ENCODE data around the gene TTLL11.

Gene TTLL11

GRCh38 chr9:121975801-121976277, 117.3 kb downstream of the TTLL11 start:
- Mint-ChIP-seq H3K27ac (no peak overlapping the region), H3K36me3 (peaks cover 6% of the 10 kb centered on the region)

DNA sequence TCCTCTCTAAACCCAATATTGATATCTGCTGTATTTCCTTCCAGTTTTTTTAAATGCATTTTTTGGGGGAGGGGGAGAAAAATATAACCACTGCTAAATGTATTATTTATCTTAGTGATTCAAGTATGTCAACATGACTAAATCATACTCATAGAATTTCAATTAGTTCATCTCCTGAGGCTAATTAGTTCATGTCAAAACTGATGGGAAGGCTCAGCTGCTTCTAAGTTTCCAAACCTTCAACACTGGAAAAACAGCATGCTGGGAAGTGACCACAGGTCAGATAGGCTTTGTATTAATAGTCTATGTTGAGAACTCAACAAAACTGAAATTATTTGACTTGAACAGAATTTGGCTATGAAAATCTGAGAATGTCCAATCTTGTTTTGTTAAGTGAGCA, 118.7 kb downstream of the TTLL11 start:
- H3K9me3 Mint-ChIP-seq: peaks cover 4% of the 10 kb centered on the region
- H3K4me3 Mint-ChIP-seq: no peak overlapping the region
- H3K27me3 Mint-ChIP-seq: no peaks in the 10 kb centered on the region
- no peak overlapping the region for H3K27ac Mint-ChIP-seq
- H3K36me3 Mint-ChIP-seq: peaks cover 7% of the 10 kb centered on the region
- H3K4me1 Mint-ChIP-seq: no peaks in the 10 kb centered on the region

More at GRCh38 chr9:121975801-121976277, 117.3 kb downstream of the TTLL11 start:
- Mint-ChIP-seq H3K4me1 (no peaks in the 10 kb centered on the region), H3K4me3 (no peak overlapping the region), H3K9me3 (peaks cover 3% of the 10 kb centered on the region), H3K27me3 (no peaks in the 10 kb centered on the region)

- H3K27me3 Mint-ChIP-seq: no peaks in the 10 kb centered on the region
- no peak overlapping the region for H3K4me3 Mint-ChIP-seq
- peaks cover 5% of the 10 kb centered on the region for H3K36me3 Mint-ChIP-seq
- H3K27ac Mint-ChIP-seq: no peak overlapping the region
- peaks cover 4% of the 10 kb centered on the region for H3K9me3 Mint-ChIP-seq
- H3K4me1 Mint-ChIP-seq: no peaks in the 10 kb centered on the region
Observed at GRCh38 chr9:121972501-121972981, 120.6 kb downstream of the TTLL11 start.

DNA sequence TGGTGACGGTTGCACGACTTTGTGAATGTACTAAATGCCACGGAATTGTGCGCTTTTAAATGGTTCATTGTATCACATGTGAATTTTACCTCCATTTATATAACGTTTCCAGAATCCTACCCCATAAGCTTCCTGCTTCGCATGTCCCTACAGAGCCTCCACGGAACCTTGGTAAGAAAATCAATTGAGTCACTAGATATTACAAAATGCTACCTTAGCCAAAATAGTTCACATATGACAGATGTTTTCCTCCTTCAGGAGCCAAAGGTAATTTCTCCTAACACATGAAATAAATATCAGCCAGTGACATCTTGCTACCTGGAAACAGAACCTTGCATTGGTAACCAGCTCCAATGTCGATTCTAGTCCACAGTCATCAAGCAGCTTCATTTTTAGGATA, 125.1 kb downstream of the TTLL11 start:
- H3K4me1 Mint-ChIP-seq: no peaks in the 10 kb centered on the region

DNA sequence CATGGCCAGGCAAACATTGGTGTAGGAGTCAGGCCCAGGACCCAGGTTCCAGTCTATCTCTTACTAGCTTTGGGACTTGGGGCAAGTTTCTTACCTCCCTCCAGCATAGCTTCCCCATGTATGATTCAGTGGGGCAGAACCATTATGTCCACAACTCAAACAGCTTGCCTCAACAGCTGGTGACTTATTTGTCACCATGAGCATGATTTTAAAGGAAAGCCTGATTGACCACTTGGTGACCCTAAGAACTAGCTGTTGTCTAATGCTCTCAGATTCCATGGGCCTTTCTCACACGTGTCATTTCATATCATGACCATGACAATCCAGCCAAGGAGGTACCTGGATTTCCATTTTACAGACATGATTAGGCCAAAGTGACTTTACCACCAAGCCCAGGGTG, 126.4 kb downstream of the TTLL11 start:
- H3K27ac Mint-ChIP-seq: no peak overlapping the region
- H3K4me3 Mint-ChIP-seq: no peak overlapping the region
- no peaks in the 10 kb centered on the region for H3K4me1 Mint-ChIP-seq
- H3K36me3 Mint-ChIP-seq: peaks cover 6% of the 10 kb centered on the region
- H3K27me3 Mint-ChIP-seq: no peaks in the 10 kb centered on the region
- H3K9me3 Mint-ChIP-seq: peaks cover 4% of the 10 kb centered on the region

More for the DNA sequence above, 125.1 kb downstream of the TTLL11 start:
- no peaks in the 10 kb centered on the region for H3K27me3 Mint-ChIP-seq
- peaks cover 7% of the 10 kb centered on the region for H3K36me3 Mint-ChIP-seq
- H3K27ac Mint-ChIP-seq: no peak overlapping the region
- no peak overlapping the region for H3K4me3 Mint-ChIP-seq
- H3K9me3 Mint-ChIP-seq: peaks cover 4% of the 10 kb centered on the region

DNA sequence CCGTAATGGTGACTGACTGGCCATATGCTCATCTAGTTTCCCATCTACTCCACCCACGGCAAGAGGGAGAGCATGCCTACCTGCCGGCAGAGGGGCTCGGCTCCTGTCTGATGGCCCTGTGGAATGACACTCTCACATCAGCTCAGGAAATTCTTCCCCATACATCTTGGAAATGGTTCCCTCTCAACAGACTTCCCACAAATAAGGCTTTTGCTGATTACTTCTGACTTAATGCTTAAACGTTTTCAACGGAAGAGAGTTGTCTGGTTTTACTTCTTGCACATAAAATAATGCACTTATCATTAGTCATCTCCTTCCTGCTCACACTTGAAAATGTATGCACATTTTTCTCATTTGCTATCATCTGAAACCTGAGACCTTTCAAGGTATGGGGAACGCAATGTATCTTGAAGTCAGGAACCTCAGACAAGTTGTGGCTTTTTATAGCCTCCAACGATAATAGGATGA, 129.5 kb downstream of the TTLL11 start:
- Mint-ChIP-seq H3K4me1 (no peaks in the 10 kb centered on the region), H3K9me3 (no peaks in the 10 kb centered on the region), H3K27ac (no peak overlapping the region), H3K27me3 (no peaks in the 10 kb centered on the region), H3K4me3 (no peak overlapping the region), H3K36me3 (peaks cover 1% of the 10 kb centered on the region)

- H3K27me3 Mint-ChIP-seq: no peaks in the 10 kb centered on the region
- no peak overlapping the region for H3K27ac Mint-ChIP-seq
- H3K9me3 Mint-ChIP-seq: no peaks in the 10 kb centered on the region
- peaks cover 1% of the 10 kb centered on the region for H3K36me3 Mint-ChIP-seq
- H3K4me3 Mint-ChIP-seq: no peak overlapping the region
- H3K4me1 Mint-ChIP-seq: no peaks in the 10 kb centered on the region
Observed at GRCh38 chr9:121962421-121962820, 130.7 kb downstream of the TTLL11 start.

- no peak overlapping the region for H3K27ac Mint-ChIP-seq
- no peaks in the 10 kb centered on the region for H3K36me3 Mint-ChIP-seq
- no peak overlapping the region for H3K4me3 Mint-ChIP-seq
- no peaks in the 10 kb centered on the region for H3K9me3 Mint-ChIP-seq
- no peaks in the 10 kb centered on the region for H3K27me3 Mint-ChIP-seq
- no peaks in the 10 kb centered on the region for H3K4me1 Mint-ChIP-seq
Observed at GRCh38 chr9:121960665-121961064, 132.4 kb downstream of the TTLL11 start.

- no peak overlapping the region for H3K4me3 Mint-ChIP-seq
- no peaks in the 10 kb centered on the region for H3K36me3 Mint-ChIP-seq
- no peaks in the 10 kb centered on the region for H3K4me1 Mint-ChIP-seq
- no peaks in the 10 kb centered on the region for H3K9me3 Mint-ChIP-seq
- no peak overlapping the region for H3K27ac Mint-ChIP-seq
- no peaks in the 10 kb centered on the region for H3K27me3 Mint-ChIP-seq
Observed at GRCh38 chr9:121958530-121958929, 134.6 kb downstream of the TTLL11 start.

- no peaks in the 10 kb centered on the region for H3K36me3 Mint-ChIP-seq
- H3K27ac Mint-ChIP-seq: no peak overlapping the region
- no peak overlapping the region for H3K4me3 Mint-ChIP-seq
- H3K4me1 Mint-ChIP-seq: no peaks in the 10 kb centered on the region
- no peaks in the 10 kb centered on the region for H3K27me3 Mint-ChIP-seq
- H3K9me3 Mint-ChIP-seq: no peaks in the 10 kb centered on the region
Observed at GRCh38 chr9:121956808-121957207, 136.3 kb downstream of the TTLL11 start.

DNA sequence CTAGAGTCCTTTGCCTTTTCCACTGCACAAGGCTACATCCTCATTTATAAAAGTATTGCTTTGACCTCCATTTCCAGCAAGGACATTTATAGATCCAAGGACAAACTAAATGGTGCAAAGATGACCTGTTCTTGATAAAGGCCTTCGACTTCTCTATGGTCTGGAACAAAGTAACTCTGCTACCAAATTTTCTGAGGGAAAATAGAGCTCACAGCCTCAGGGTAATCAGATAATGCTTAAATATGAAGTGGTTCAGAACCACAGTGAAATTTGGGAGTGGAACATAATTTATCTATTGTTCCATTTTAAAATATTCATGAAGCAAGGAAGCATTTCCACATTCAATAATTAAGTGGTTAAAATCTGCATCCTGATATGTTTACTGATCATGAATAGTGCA, 137.5 kb downstream of the TTLL11 start:
- Mint-ChIP-seq H3K36me3 (no peaks in the 10 kb centered on the region), H3K27ac (no peak overlapping the region), H3K4me3 (no peak overlapping the region), H3K9me3 (no peaks in the 10 kb centered on the region), H3K4me1 (no peaks in the 10 kb centered on the region), H3K27me3 (no peaks in the 10 kb centered on the region)

DNA sequence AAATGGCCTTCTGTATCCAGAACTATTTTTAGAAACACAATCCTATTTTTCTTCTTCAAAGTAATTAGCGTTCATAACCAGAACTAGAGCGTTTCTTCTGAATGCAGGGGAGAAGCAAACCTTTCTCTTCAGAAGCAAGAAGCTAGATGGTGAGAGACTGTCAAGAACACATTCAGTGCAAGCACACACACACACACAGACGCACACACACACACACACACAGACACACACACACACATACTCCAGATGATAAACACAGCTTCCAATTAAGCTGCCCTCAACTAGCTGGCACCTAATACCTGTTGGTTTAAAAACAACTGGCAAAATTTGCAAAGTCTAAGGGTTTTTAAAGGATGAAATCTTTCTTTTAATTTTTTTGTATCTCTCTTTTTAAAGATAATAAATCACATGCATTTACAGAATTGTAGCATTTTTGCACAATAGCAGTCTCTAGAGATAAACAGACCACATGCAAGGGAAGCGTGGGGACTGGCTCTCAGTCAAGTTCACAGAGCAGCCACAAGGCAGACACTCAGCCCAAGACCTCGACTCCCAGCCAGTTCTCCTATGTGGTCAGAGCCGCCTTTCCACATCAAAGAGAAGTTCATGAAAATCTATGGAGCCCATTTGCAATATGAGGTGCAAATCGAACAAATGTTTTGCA, 138.5 kb downstream of the TTLL11 start:
- H3K4me1 Mint-ChIP-seq: no peaks in the 10 kb centered on the region
- no peaks in the 10 kb centered on the region for H3K9me3 Mint-ChIP-seq
- H3K4me3 Mint-ChIP-seq: no peak overlapping the region
- no peak overlapping the region for H3K27ac Mint-ChIP-seq
- H3K36me3 Mint-ChIP-seq: no peaks in the 10 kb centered on the region
- H3K27me3 Mint-ChIP-seq: no peaks in the 10 kb centered on the region

DNA sequence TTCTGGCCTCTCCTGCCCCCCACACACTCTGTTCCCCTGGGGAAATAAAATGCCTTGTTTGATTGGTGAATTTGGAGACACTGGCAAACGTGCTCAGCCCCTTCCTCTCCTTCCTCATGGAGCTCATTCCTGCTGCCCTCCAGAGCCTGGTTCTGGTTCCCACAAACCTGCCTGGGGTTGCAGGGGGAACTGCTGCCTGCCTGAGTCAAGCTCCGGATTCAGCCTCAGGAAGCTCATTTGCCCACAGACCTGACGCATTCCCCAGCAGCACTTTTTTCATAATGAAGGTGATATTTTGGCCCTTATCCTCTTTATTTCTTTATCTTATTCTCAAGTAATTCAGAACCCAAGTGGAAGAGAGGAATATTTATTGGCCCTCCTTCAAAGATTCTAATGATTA, 140.5 kb downstream of the TTLL11 start:
- Mint-ChIP-seq H3K9me3 (no peaks in the 10 kb centered on the region), H3K36me3 (no peaks in the 10 kb centered on the region), H3K27me3 (no peaks in the 10 kb centered on the region), H3K27ac (no peak overlapping the region), H3K4me3 (no peak overlapping the region), H3K4me1 (no peaks in the 10 kb centered on the region)

DNA sequence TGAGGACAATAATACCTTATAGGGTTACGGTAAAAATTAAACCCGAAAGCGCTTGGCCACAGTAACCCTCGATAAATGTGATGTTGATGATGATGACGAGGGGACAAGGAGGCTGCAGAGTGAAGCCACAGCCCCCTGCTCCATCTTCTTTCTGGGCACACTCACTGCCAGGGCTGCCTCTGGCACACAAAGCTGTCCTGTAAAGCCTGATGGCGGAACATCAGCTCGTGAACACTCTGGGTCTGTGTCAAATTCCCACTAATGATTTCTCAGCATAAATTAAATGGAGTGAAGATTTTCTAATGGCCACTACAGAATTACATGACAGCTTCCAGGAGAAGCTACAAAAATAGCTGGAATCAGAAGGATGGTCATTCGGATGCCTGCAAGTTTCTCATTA, 142.2 kb downstream of the TTLL11 start:
- Mint-ChIP-seq H3K9me3 (no peaks in the 10 kb centered on the region), H3K36me3 (no peaks in the 10 kb centered on the region), H3K27me3 (no peaks in the 10 kb centered on the region), H3K4me3 (no peak overlapping the region), H3K27ac (no peak overlapping the region), H3K4me1 (no peaks in the 10 kb centered on the region)

DNA sequence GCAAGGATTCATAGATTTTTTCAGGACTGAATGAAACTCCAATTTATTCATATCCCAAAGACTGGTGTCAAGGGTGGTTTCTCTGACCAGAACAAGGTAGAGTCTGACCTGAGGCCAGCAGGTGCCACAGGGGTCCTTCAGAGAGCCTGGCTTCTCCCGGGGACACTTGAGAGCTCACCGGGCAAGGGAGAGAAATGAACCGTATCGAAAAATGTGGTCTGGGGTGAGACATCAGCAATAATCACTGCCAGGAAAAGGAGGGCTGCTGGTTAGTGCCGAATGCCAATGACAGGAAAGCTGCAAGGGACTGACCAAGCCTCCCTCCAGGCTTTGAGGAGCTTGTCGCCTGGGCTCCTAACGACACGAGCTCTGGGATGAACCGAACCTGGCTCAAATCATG, 142.7 kb downstream of the TTLL11 start:
- Mint-ChIP-seq H3K4me3 (no peak overlapping the region), H3K27ac (no peak overlapping the region), H3K4me1 (no peaks in the 10 kb centered on the region), H3K9me3 (no peaks in the 10 kb centered on the region), H3K36me3 (peaks cover 1% of the 10 kb centered on the region), H3K27me3 (no peaks in the 10 kb centered on the region)

GRCh38 chr9:121949766-121950165, 143.3 kb downstream of the TTLL11 start:
- no peaks in the 10 kb centered on the region for H3K9me3 Mint-ChIP-seq
- no peaks in the 10 kb centered on the region for H3K4me1 Mint-ChIP-seq
- H3K27me3 Mint-ChIP-seq: no peaks in the 10 kb centered on the region
- peaks cover 1% of the 10 kb centered on the region for H3K36me3 Mint-ChIP-seq
- no peak overlapping the region for H3K4me3 Mint-ChIP-seq
- H3K27ac Mint-ChIP-seq: no peak overlapping the region

- Mint-ChIP-seq H3K4me3 (no peak overlapping the region), H3K27me3 (no peaks in the 10 kb centered on the region), H3K4me1 (no peaks in the 10 kb centered on the region), H3K36me3 (peaks cover 1% of the 10 kb centered on the region), H3K27ac (no peak overlapping the region), H3K9me3 (no peaks in the 10 kb centered on the region)
Observed at GRCh38 chr9:121949364-121949763, 143.7 kb downstream of the TTLL11 start.

All from activated naive CD4-positive, alpha-beta T cell treated with anti-CD3 and anti-CD28 coated beads, Interleukin-2, amount 50 U/mL, for 24 hours (primary cell).